ENCODE data around the gene EVPLL. TPM values are rescaled to one million over a fixed set of nuclear protein-coding genes. Genes with fewer than 3 reads are reported as not detected.
"Not testable (repeated sequence)": the region's sequence is repeated elsewhere in the genome, so short reads cannot be mapped to it uniquely, and the experiment has no call there.

Gene EVPLL
- total and polyA plus RNA-seq, 12 donors: 0.03 TPM; not detected in 11

DNA sequence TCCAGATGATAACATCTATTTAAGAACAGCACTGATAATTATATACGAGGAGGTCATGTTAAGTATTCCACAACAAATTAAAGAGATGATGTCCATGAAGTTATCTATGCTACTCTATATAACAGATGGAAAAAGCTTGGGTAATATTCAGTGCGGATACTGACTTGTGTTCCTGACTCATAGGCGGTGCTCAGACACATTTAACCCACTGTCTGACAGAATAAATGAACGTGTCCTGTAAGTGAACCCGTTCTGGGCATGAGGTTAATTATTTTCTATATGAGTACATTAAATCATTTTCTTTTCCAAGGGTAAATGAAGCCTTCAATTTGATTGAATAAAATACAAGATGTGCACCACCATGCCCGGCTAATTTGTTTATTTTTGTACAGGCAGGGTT is 31.7 kb downstream of the EVPLL start:
- H3K27ac ChIP-seq; H3K9me3 ChIP-seq; H3K36me3 ChIP-seq; intact Hi-C loops (cut with DNase I); ATAC-seq; H3K4me3 ChIP-seq; DNase-seq; H3K27me3 ChIP-seq; H3K4me1 ChIP-seq: not testable (repeated sequence)
- WGBS, 2 donors: 50 to 54% methylated on average over 6 of the region's 6 CpGs

DNA sequence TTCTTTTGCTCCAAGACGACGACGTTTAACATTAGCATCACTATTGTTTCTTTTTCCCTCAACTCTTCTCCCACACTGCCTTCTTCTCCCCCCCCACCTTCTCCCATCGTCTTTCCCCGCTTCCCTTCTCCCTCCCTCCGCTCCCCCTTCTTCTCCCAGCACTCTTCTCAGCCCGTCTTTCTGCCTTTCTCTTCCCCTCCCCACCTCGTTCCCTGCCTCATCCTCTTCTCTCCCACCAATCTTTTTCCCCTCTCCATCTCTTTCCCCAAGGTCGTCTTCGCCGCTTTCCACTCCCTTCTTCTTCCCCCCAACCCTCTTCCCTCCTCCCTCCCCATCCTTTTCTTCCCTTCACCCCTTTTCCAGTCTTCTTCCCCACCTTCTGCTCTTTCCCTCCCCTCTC is 33.2 kb downstream of the EVPLL start:
- H3K36me3 ChIP-seq; H3K9me3 ChIP-seq; H3K27ac ChIP-seq; DNase-seq; H3K4me1 ChIP-seq; intact Hi-C loops (cut with DNase I): not testable (repeated sequence)
- Histone ChIP-seq H3K4me3 (peak overlapping the region in 3 of 10 donors; percentile 10 to 53 (median 51)), H3K27me3 (peaks cover 0 to 11% (median 0%) of the 10 kb centered on the region in 7 donors)
- peak in 2 of 8 donors; percentile 44 to 46 for ATAC-seq
- WGBS, 2 donors: 4 to 17% methylated on average over 11 of the region's 11 CpGs

- peaks cover 0 to 13% (median 0%) of the 10 kb centered on the region in 7 donors for H3K27me3 ChIP-seq
- DNase-seq: peak; percentile 17 to 46
- H3K27ac ChIP-seq: peak overlapping the region in 5 of 10 donors; percentile 48 to 75 (median 66)
- intact Hi-C loops (cut with DNase I); H3K36me3 ChIP-seq; H3K4me1 ChIP-seq; H3K9me3 ChIP-seq: not testable (repeated sequence)
- peak overlapping the region in 8 of 10 donors; percentile 26 to 53 (median 44) for H3K4me3 ChIP-seq
- ATAC-seq: peak; percentile 78 to 90 (median 84)
- 1 to 2% methylated on average over 20 to 23 of the region's 25 CpGs for WGBS, 2 donors
Observed at GRCh38 chr17:18411377-18411864, 33.8 kb downstream of the EVPLL start.

DNA sequence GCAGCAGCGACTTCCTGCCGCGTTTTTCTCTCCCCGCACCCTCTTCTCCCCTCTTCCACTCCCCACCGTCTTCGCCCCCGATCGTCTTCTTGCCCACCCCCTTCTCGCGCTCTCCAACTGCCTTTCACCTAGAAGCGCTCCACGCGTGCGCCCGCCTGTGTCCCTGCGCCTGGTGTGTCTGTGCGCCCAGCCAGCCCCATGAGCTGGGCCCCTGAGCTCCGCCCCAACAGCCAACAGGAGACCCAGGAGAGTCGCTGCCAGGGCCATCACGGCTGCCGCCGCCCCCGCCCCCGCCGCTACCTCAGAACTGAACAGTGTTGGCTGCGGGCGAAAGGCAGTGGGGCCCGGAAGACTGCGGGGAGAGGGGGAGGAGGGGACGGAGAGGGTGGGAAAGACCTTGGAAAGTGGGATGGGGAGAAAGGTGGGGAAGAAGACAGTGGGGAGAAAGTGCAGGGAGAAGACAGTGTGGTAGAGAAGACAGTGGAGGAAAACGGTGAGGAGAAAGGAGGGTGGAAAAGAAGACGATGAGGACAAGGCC is 34.5 kb downstream of the EVPLL start:
- H3K4me1 ChIP-seq; H3K36me3 ChIP-seq; intact Hi-C loops (cut with DNase I); H3K27ac ChIP-seq; H3K9me3 ChIP-seq; DNase-seq; H3K4me3 ChIP-seq: not testable (repeated sequence)
- peak; percentile 81 to 97 (median 89) for ATAC-seq
- H3K27me3 ChIP-seq: peaks cover 0 to 13% (median 0%) of the 10 kb centered on the region in 7 donors
- WGBS, 2 donors: no CpG with 5 or more reads among the region's 32 CpGs

GRCh38 chr17:18421521-18421920 is 43.9 kb downstream of the EVPLL start:
- DNase-seq; H3K27me3 ChIP-seq; H3K36me3 ChIP-seq; H3K4me1 ChIP-seq; ATAC-seq; intact Hi-C loops (cut with DNase I); H3K4me3 ChIP-seq; H3K27ac ChIP-seq; H3K9me3 ChIP-seq: not testable (repeated sequence)
- 65% methylated on average over 7 of the region's 11 CpGs for WGBS, 2 donors

DNA sequence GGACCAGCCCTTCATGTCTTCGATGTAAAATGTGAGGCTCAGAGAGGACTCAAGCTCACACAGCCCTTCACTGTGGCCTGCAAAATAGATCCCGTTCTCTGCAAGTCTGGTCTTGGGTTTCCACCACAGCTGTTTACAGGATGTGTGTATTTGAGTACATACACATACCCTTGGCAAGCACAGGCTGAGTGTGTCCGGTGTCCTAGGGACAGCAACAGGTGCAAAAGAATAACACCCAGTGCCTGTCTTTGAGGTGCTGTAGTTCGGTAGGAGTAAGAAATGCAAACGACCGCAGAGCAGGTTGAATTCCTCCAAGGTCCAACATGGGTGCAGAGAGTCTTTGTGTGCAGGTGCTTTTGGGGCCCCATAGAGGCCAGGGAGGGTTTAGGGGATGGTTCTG is 44.9 kb downstream of the EVPLL start:
- intact Hi-C loops (cut with DNase I); ATAC-seq; H3K4me1 ChIP-seq; H3K27ac ChIP-seq; H3K36me3 ChIP-seq; H3K9me3 ChIP-seq; H3K27me3 ChIP-seq; DNase-seq; H3K4me3 ChIP-seq: not testable (repeated sequence)
- WGBS, 2 donors: 81 to 86% methylated on average over 5 of the region's 6 CpGs

GRCh38 chr17:18423015-18423414 is 45.4 kb downstream of the EVPLL start:
- intact Hi-C loops (cut with DNase I); H3K9me3 ChIP-seq; H3K27me3 ChIP-seq; H3K4me1 ChIP-seq; H3K36me3 ChIP-seq; ATAC-seq; H3K27ac ChIP-seq; DNase-seq; H3K4me3 ChIP-seq: not testable (repeated sequence)
- 71 to 86% methylated on average over 1 to 2 of the region's 7 CpGs for WGBS, 2 donors

GRCh38 chr17:18425593-18425992 is 48.0 kb downstream of the EVPLL start:
- H3K4me1 ChIP-seq; H3K27ac ChIP-seq; H3K36me3 ChIP-seq; ATAC-seq; H3K9me3 ChIP-seq; intact Hi-C loops (cut with DNase I); DNase-seq; H3K27me3 ChIP-seq; H3K4me3 ChIP-seq: not testable (repeated sequence)
- WGBS, 2 donors: 79 to 88% methylated on average over 2 to 4 of the region's 6 CpGs

GRCh38 chr17:18426639-18427038 is 49.1 kb downstream of the EVPLL start:
- intact Hi-C loops (cut with DNase I); H3K36me3 ChIP-seq; H3K27ac ChIP-seq; H3K27me3 ChIP-seq; H3K4me1 ChIP-seq; DNase-seq; ATAC-seq; H3K4me3 ChIP-seq; H3K9me3 ChIP-seq: not testable (repeated sequence)
- no CpG with 5 or more reads among the region's 16 CpGs for WGBS, 2 donors

DNA sequence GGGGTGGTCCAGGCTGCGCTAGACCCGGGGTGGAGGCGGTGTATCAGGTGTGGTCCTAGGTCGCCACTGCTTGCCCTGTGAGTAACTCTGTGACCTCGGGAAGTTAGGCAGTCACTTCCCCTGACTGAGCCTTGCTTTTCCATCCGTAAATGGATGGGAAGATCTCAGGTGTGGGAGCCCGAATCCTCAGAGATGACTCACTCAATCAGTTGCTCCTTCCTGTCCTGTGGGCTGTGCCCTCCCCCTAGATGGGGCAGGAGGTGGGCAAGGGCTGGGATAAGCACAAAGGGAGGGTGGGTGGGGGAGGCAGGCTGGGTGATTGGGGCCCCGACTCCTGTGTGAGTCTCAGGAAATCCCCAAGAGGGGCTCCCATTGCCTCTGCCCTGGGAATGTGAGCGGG is 54.6 kb downstream of the EVPLL start:
- not testable (repeated sequence) for ATAC-seq, H3K27ac ChIP-seq, DNase-seq

More for the DNA sequence above, 54.6 kb downstream of the EVPLL start:
- H3K4me3 ChIP-seq; intact Hi-C loops (cut with DNase I); H3K9me3 ChIP-seq; H3K36me3 ChIP-seq; H3K4me1 ChIP-seq; H3K27me3 ChIP-seq: not testable (repeated sequence)
- WGBS, 2 donors: no CpG with 5 or more reads among the region's 9 CpGs
